GM18498 (cell line): Measurements from ENCODE around the gene KCNE2.
"Not testable (repeated sequence)": the region's sequence is repeated elsewhere in the genome, so short reads cannot be mapped to it uniquely, and the experiment has no call there.

Experiments used
- ATAC-seq: cut with Tn5 transposase; IDR thresholded peaks from one replicate; pipeline ENCODE4 v1.9.1; 2021; ENCODE audit warnings: mild to moderate bottlenecking, moderate library complexity; ENCODE audit not compliant: unreplicated experiment

KCNE2 gene

DNA sequence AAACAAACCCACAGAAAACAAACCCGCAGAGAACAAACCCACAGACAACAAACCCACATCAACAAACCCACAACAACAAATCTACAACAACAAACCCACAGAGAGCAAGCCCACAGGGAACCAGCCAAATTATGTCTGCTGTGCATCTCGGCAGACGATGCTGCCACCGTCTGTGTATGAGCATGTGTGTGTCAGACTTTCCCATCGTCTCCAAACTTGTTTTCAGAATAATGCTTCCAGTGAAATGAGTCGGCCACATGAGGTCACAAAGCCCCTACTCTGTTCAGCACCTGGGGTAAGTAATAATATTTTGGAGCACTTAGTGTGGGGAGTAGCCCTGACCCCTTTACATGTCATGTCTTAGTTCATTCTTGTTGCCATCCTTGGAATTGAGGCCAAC lies 42.3 kb downstream of the KCNE2 start:
- ATAC-seq = not testable (repeated sequence)

GRCh38 chr21:34406676-34407075 lies 42.9 kb downstream of the KCNE2 start:
- ATAC-seq = not testable (repeated sequence)

DNA sequence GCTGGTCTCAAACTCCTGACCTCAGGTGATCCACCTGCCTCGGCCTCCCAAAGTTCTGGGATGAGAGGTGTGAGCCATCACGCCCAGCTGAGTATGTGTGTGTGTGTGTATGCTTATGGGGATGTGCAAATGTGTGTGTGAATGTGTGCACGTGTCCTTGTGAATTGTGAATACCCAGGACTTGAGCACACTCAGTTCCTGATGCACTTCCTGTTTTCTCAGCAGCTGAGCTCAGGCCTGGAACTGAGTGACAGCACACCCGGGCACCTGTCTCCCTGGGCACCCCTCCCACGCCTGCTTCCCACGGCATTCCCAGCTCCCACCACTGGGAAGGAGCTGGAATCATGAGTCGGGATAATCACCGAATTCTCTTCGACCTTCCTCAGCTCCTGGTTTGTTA lies 43.5 kb downstream of the KCNE2 start:
- not testable (repeated sequence) for ATAC-seq

DNA sequence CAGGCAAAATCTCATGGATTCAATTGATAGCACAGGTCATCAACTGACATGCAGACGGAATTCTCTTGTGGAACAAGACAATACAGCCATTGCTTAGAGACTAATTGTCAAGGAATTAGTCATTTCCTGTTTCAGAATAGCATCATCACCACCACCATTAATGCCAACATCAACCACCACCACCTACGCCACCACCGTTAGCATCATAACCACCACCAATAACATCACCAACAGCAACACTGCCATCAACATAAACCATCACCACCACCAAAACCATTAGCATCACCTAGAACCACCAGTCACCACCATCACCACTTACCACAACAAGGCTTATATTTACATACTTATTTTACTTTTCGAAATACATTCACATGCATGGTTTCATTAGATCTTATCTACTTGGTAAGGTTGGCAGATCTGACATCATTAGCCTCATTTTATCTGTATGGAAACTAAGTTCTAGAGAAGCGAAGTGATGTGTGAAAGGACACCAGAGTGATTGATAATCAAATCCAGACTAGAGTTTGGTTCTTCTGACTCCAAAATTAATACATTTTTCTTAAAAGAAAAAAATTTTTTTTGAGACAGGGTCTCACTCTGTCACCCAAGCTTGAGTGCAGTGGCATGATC lies 53.8 kb downstream of the KCNE2 start:
- ATAC-seq = not testable (repeated sequence)
